ENCODE results near the gene HORMAD2. TPM values are rescaled to one million over a fixed set of nuclear protein-coding genes. Genes with fewer than 3 reads are reported as not detected.

The HORMAD2 gene
- total RNA-seq, 1 donor from 2014 or later: not detected

DNA sequence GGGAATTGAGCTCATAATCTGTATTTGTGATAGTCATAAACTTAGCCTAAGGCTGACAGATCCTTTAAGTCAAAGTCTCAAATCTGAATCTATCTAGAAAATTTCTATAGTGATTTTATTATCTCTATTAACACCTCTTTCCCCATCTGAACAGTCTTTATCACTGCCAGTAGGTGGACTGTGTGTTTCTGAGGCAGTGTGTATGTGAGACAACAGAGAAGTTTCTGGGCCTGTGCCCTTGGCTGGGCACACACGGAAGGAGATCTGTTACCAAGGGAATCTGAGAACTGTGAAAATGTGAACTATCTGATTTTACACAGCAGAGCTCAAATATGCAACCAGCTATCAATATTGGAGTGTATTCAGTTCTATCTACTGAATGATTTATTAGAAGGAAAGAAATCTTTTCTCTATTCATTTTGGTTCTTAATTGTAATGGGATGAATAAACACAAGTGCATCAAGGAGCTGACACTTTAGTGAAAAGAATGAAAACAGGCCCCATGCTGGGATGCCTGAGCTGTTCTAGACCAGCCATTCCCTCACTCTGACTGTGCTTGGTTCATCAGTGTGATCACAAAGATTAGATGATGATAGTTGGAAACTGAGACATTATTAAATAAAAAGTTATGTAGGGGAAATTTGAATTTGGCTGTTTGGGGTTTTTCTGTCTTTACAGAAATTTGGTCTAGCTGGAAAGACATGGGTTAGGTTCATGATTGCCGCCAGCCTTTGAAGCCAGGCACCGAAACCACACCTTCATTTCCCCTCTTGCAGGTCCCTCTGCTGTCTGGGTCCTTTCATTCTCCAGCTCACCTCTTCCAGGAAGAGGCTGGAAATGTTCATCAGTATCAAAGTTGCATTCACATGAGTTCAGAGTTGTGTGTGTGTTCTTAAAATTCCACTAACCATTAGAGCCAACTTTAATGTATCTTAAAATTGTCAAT lies 98.2 kb downstream of the HORMAD2 start:
- peaks cover 8% of the 10 kb centered on the region for H3K4me1 Mint-ChIP-seq
- DNase-seq (ENCODE audit: low spot score in 2 of 2, unreplicated experiment in 2 of 2): no peak
- H3K4me3 Mint-ChIP-seq: no peak overlapping the region
- no peaks in the 10 kb centered on the region for H3K27me3 Mint-ChIP-seq (ENCODE audit: low read depth)
- no peaks in the 10 kb centered on the region for H3K36me3 Mint-ChIP-seq
- no peak overlapping the region for H3K27ac Mint-ChIP-seq
- no peaks in the 10 kb centered on the region for H3K9me3 Mint-ChIP-seq
- TF ChIP-seq, protein P1, sequence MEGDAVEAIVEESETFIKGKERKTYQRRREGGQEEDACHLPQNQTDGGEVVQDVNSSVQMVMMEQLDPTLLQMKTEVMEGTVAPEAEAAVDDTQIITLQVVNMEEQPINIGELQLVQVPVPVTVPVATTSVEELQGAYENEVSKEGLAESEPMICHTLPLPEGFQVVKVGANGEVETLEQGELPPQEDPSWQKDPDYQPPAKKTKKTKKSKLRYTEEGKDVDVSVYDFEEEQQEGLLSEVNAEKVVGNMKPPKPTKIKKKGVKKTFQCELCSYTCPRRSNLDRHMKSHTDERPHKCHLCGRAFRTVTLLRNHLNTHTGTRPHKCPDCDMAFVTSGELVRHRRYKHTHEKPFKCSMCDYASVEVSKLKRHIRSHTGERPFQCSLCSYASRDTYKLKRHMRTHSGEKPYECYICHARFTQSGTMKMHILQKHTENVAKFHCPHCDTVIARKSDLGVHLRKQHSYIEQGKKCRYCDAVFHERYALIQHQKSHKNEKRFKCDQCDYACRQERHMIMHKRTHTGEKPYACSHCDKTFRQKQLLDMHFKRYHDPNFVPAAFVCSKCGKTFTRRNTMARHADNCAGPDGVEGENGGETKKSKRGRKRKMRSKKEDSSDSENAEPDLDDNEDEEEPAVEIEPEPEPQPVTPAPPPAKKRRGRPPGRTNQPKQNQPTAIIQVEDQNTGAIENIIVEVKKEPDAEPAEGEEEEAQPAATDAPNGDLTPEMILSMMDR (IDR thresholded peaks at IDR 0.05; ENCODE audit: unreplicated experiment): no peak

DNA sequence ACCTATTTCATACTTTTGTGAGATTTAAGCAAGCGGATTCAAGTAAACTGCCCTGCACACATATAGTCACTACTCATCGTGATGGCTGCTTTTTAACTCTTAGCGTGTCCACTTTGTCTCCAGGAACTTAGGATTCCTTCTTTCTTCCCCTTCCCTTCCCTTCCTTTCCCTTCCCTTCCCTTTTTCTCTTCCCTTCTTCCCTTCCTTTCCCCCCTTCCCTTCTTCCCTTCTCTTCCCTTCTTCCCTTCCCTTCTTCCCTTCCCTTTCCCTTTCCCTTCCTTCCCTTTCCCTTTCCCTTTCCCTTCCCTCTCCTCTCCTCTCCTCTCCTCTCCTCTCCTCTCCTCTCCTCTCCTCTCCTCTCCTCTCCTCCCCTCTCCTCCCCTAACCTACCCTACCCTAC lies 100.4 kb downstream of the HORMAD2 start:
- no peaks in the 10 kb centered on the region for H3K9me3 Mint-ChIP-seq
- H3K4me3 Mint-ChIP-seq: no peak overlapping the region
- DNase-seq (ENCODE audit: low spot score in 2 of 2, unreplicated experiment in 2 of 2): no peak
- no peaks in the 10 kb centered on the region for H3K27me3 Mint-ChIP-seq (ENCODE audit: low read depth)
- H3K36me3 Mint-ChIP-seq: no peaks in the 10 kb centered on the region
- TF ChIP-seq, protein P1 (IDR thresholded peaks at IDR 0.05; ENCODE audit: unreplicated experiment): no peak
- H3K27ac Mint-ChIP-seq: no peak overlapping the region
- peaks cover 9% of the 10 kb centered on the region for H3K4me1 Mint-ChIP-seq

DNA sequence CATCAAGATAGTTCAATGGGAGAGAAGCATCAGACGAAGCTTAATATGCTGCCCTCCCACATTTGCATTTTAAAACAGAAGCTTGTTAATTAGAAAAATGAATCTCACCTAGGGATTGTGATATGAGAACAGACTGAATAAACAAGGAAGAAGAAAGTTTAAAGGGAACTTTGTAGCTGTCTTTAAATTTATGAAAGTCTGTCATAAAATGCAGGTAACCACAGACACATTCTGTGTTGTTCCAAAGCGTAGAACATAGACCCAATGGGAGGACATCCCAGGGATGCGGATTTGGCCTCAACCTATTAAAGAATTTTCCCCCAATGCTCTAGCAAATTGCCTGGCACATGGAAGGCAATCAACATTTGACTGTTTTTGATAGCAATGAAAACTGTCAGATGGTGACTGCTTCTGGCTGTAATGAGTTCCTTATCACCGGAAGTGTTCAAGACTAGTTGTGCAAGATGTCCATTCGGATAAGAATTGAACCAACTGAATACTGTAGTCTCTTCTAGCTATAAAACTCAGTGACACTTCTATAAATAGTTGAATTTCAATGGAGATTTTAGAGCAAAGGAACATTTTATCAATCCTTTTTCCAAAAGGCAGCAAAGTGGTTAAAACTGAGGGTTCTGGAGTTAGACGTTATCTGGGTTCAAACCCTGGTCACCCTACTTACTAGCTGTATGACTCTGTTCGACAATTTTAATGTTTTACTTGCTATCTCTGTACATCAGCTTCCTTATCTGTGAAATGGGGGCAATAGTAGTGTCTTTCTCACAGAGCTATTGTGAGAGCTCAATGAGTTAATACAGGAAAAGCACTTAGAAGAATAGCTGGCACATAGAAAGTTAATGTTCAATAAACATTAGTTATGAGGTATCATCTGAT lies 101.4 kb downstream of the HORMAD2 start:
- no peak overlapping the region for H3K27ac Mint-ChIP-seq
- peaks cover 10% of the 10 kb centered on the region for H3K4me1 Mint-ChIP-seq
- no peak overlapping the region for H3K4me3 Mint-ChIP-seq

DNA sequence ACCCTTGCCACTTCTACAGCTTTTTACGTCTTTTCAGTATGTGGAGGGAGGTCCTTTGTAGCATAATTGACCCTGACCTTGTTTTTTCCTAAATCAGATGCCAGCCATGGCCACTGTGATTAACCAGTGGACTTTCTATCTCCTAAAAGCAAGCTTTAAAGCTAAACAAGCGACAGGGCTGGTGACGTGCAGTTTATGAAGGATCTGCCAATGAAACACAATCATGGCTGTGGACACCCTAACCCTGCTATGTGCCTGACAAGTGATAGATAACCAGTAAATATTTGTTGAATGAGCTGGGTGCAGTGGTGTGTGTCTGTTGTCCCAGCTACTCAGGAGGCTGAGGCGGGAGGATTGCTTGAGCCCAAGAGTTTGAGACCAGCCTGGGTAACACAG lies 102.1 kb downstream of the HORMAD2 start:
- Mint-ChIP-seq H3K36me3 (no peaks in the 10 kb centered on the region), H3K9me3 (no peaks in the 10 kb centered on the region), H3K4me3 (no peak overlapping the region), H3K4me1 (peaks cover 11% of the 10 kb centered on the region), H3K27ac (no peak overlapping the region), H3K27me3 (ENCODE audit: low read depth) (no peaks in the 10 kb centered on the region)
- DNase-seq (ENCODE audit: low spot score in 2 of 2, unreplicated experiment in 2 of 2): no peak
- TF ChIP-seq, protein P1 (IDR thresholded peaks at IDR 0.05; ENCODE audit: unreplicated experiment): no peak

More for the DNA sequence above, 101.4 kb downstream of the HORMAD2 start:
- DNase-seq (ENCODE audit: low spot score in 2 of 2, unreplicated experiment in 2 of 2): no peak
- no peaks in the 10 kb centered on the region for H3K36me3 Mint-ChIP-seq
- H3K27me3 Mint-ChIP-seq (ENCODE audit: low read depth): no peaks in the 10 kb centered on the region
- TF ChIP-seq, protein P1 (IDR thresholded peaks at IDR 0.05; ENCODE audit: unreplicated experiment): no peak
- no peaks in the 10 kb centered on the region for H3K9me3 Mint-ChIP-seq

DNA sequence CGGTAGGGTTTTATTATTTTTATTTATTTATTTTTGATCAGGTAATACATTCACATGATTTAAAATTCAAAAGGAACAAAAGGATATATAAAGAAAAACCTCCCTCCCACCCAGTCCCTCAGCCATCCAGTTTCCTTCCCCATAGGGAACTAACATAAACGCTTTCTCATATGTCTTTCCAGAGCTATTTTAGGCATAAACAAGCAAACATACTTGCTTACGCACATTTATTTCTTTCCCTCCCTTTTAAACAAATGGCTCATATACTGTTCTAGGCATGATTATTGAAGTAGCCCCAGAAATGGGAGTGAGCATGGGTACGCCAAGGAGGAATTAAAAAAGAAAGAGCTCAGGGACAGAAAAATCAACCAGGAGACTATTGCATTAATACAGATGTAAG lies 102.6 kb downstream of the HORMAD2 start:
- Mint-ChIP-seq H3K27me3 (ENCODE audit: low read depth) (no peaks in the 10 kb centered on the region), H3K9me3 (no peaks in the 10 kb centered on the region), H3K4me3 (no peak overlapping the region), H3K27ac (no peak overlapping the region), H3K36me3 (no peaks in the 10 kb centered on the region), H3K4me1 (peaks cover 15% of the 10 kb centered on the region)
- TF ChIP-seq, protein P1 (IDR thresholded peaks at IDR 0.05; ENCODE audit: unreplicated experiment): no peak
- no peak for DNase-seq (ENCODE audit: low spot score in 2 of 2, unreplicated experiment in 2 of 2)
